K562 (cell line): Measurements from ENCODE around the gene TNPO3. TPM values are rescaled to one million over a fixed set of nuclear protein-coding genes. Genes with fewer than 3 reads are reported as not detected.

Source experiments
- ATAC-seq: fragments of 200-7000 bp; cut with Tn5 transposase; 3 replicates; pipeline ENCODE4 v1.9.1; 2020; ENCODE audit warnings: moderate library complexity
- BruUV-seq: library from RNA; stranded (reverse); fragments of 400-500 nt; replicated peaks from 2 replicates; lab custom pipeline; 2021; lab: Mats Ljungman, UMichigan
- CTCF ChIA-PET: fragments of 300-600 bp; formaldehyde crosslinking; extraction: SDS; loops from one replicate; lab custom pipeline; 2021; ENCODE audit warnings: low intra/inter-chr PET ratio; lab: Yijun Ruan, JAX
- POLR2A ChIA-PET: fragments of 300-600, 350-650 bp; sonication (Branson Sonifier 250); formaldehyde crosslinking; extraction: SDS; loops from one replicate; lab custom pipeline; 2021; ENCODE audit warnings: antibody characterized with exemption, inconsistent platforms; lab: Yijun Ruan, JAX
- DNase-seq, 4 experiments: peaks; one replicate each; pipeline versions ENCODE4 v3.0.0 to v3.0.0-alpha.2; 2011 to 2018; ENCODE audit warnings: low spot score in 3 of 4, mixed read lengths in 3 of 4; ENCODE audit errors: extremely low read depth in 1 of 4
- FAIRE-seq: peaks from 2 replicates; lab custom pipeline; 2011; peaks lifted over from hg19 to GRCh38; lab: Jason Lieb, UNC
- H2AFZ ChIP-seq: 2 replicates; pipeline ENCODE4 v1.6.0; 2011; ENCODE audit warnings: low read depth, low read length, control low read depth, inconsistent platforms
- H3K27ac ChIP-seq: fragments of 200-600 bp; 3 replicates; pipeline ENCODE4 v1.8.0; 2011; ENCODE audit warnings: low read depth, mild to moderate bottlenecking, control low read depth, inconsistent platforms, low read length, moderate library complexity, mixed read lengths; ENCODE audit errors: extremely low read depth
- H3K27me3 ChIP-seq, 2 experiments: fragments of 300-600 bp in 1 of 2; 2 replicates in 1 of 2; 3 replicates in 1 of 2; pipeline versions ENCODE4 v1.6.0 to v1.8.0; 2011; ENCODE audit warnings: inconsistent platforms in 2 of 2, low read length in 2 of 2, mild to moderate bottlenecking in 1 of 2, mixed read lengths in 1 of 2, moderate library complexity in 1 of 2; ENCODE audit not compliant: control insufficient read depth in 2 of 2, insufficient read depth in 2 of 2
- H3K36me3 ChIP-seq: fragments of 300-600 bp; 3 replicates; pipeline ENCODE4 v1.8.0; 2011; ENCODE audit warnings: mild to moderate bottlenecking, low read length, inconsistent platforms; ENCODE audit not compliant: control insufficient read depth, insufficient read depth
- H3K4me1 ChIP-seq, 2 experiments: fragments of 200-600 bp in 1 of 2; replicated peaks in 1 of 2; 2 replicates in 1 of 2; 3 replicates in 1 of 2; pipeline versions ENCODE4 v1.5.1 to v1.8.0; 2011; ENCODE audit warnings: inconsistent platforms in 2 of 2, low read length in 2 of 2, mild to moderate bottlenecking in 1 of 2, mixed read lengths in 1 of 2, moderate library complexity in 1 of 2; ENCODE audit not compliant: control insufficient read depth in 2 of 2, insufficient read depth in 2 of 2
- H3K4me2 ChIP-seq: 2 replicates; pipeline ENCODE4 v1.6.1; 2011; ENCODE audit warnings: low read length, control low read depth, inconsistent platforms, mixed read lengths; ENCODE audit not compliant: insufficient read depth
- H3K4me3 ChIP-seq: fragments of 200-600 bp; sonication (generic), shearing (Covaris generic); 2 replicates; pipeline ENCODE4 v1.5.1; 2016; ENCODE audit warnings: control low read depth, inconsistent platforms
- H3K79me2 ChIP-seq: fragments of 200-600 bp; 3 replicates; pipeline ENCODE4 v1.8.0; 2011; ENCODE audit warnings: low read length, inconsistent platforms; ENCODE audit not compliant: control insufficient read depth, insufficient read depth
- H3K9ac ChIP-seq, 2 experiments: 2 replicates each; pipeline versions ENCODE4 v1.6.0 to v1.6.1; 2011; ENCODE audit warnings: low read depth in 2 of 2, low read length in 2 of 2, control low read depth in 1 of 2, inconsistent platforms in 1 of 2, mild to moderate bottlenecking in 1 of 2, mixed read lengths in 1 of 2; ENCODE audit not compliant: insufficient read depth in 1 of 2
- H3K9me1 ChIP-seq: one replicate; pipeline ENCODE4 v1.6.0; 2011; ENCODE audit warnings: inconsistent platforms, mild to moderate bottlenecking, low read length, moderate library complexity; ENCODE audit not compliant: control insufficient read depth, insufficient read depth
- H3K9me3 ChIP-seq: replicated peaks from 2 replicates; pipeline ENCODE4 v1.5.1; 2011; ENCODE audit warnings: low read depth, low read length, inconsistent platforms; ENCODE audit not compliant: control insufficient read depth, insufficient read depth
- H4K20me1 ChIP-seq: replicated peaks from 2 replicates; pipeline ENCODE4 v1.6.1; 2011; ENCODE audit warnings: low read length, inconsistent platforms, mixed read lengths; ENCODE audit not compliant: control insufficient read depth, insufficient read depth
- ARNT ChIP-seq, 2 experiments: fragments of 450-650 bp; IDR thresholded peaks; 2 replicates each; pipeline ENCODE4 v1.6.1; 2016; ENCODE audit warnings: mild to moderate bottlenecking in 1 of 2
- ATF7 ChIP-seq: fragments of 450-650 bp; IDR thresholded peaks from 2 replicates; pipeline ENCODE4 v1.7.1; 2014; ENCODE audit warnings: mild to moderate bottlenecking, moderate library complexity
- BMI1 ChIP-seq: fragments of 150-350 bp; IDR thresholded peaks from 2 replicates; pipeline ENCODE4 v1.6.1; 2014; ENCODE audit warnings: low read length
- CHD4 ChIP-seq: fragments of 200-600 bp; sonication (generic); IDR thresholded peaks from 3 replicates; pipeline ENCODE4 v1.6.1; 2012; ENCODE audit warnings: low read depth, mild to moderate bottlenecking, mixed read lengths, low read length, inconsistent platforms; ENCODE audit not compliant: insufficient read depth, insufficient replicate concordance, poor library complexity, severe bottlenecking
- FOXM1 ChIP-seq, 2 experiments: fragments of 450-650 bp in 1 of 2; sonication (generic) in 1 of 2; formaldehyde crosslinking in 1 of 2; IDR thresholded peaks; 2 replicates each; pipeline versions ENCODE4 v1.6.1 to v1.9.0; 2017 to 2022; ENCODE audit warnings: low read depth in 2 of 2, mild to moderate bottlenecking in 2 of 2, missing genetic modification reagents in 1 of 2, moderate library complexity in 1 of 2
- HNRNPH1 ChIP-seq: fragments of 200-400 bp; formaldehyde crosslinking; optimal IDR thresholded peaks from 2 replicates; pipeline ENCODE3; 2017; ENCODE audit warnings: low read depth, mild to moderate bottlenecking, low read length, moderate library complexity
- MAFG ChIP-seq: fragments of 450-650 bp; conservative IDR thresholded peaks from 2 replicates; pipeline ENCODE4 v1.6.1; 2016; ENCODE audit warnings: missing genetic modification characterization, missing compliant biosample characterization
- PHF21A ChIP-seq: fragments of 450-650 bp; IDR thresholded peaks from 2 replicates; pipeline ENCODE4 v1.6.1; 2017; ENCODE audit warnings: low read depth, borderline replicate concordance
- PURB ChIP-seq: sonication (generic); formaldehyde crosslinking; IDR thresholded peaks from 2 replicates; pipeline ENCODE4 v1.9.0; 2021; ENCODE audit warnings: low read depth, mild to moderate bottlenecking, missing genetic modification reagents
- PYGO2 ChIP-seq: fragments of 450-650 bp; IDR thresholded peaks from 2 replicates; pipeline ENCODE4 v1.6.1; 2016; ENCODE audit warnings: mild to moderate bottlenecking, missing genetic modification characterization, moderate library complexity, missing compliant biosample characterization
- SIN3B ChIP-seq: fragments of 450-650 bp; IDR thresholded peaks from 2 replicates; pipeline ENCODE4 v1.6.1; 2017; ENCODE audit warnings: low read depth, mild to moderate bottlenecking, moderate library complexity
- STAT5A ChIP-seq: IDR thresholded peaks from 2 replicates; pipeline ENCODE4 v1.6.1; 2012; ENCODE audit warnings: low read length, inconsistent platforms, borderline replicate concordance
- THRAP3 ChIP-seq: fragments of 450-650 bp; IDR thresholded peaks from 2 replicates; pipeline ENCODE4 v1.6.1; 2016; ENCODE audit warnings: mild to moderate bottlenecking, inconsistent platforms, borderline replicate concordance
- U2AF2 ChIP-seq: fragments of 200-400 bp; formaldehyde crosslinking; optimal IDR thresholded peaks from 2 replicates; pipeline ENCODE3; 2017; ENCODE audit warnings: low read depth, mild to moderate bottlenecking, low read length
- XRCC3 ChIP-seq: fragments of 450-650 bp; IDR thresholded peaks from 2 replicates; pipeline ENCODE4 v1.6.1; 2017; ENCODE audit warnings: mild to moderate bottlenecking, moderate library complexity
- ZNF263 ChIP-seq: sonication (generic); formaldehyde crosslinking; IDR thresholded peaks from 2 replicates; pipeline ENCODE4 v1.8.0; 2022; ENCODE audit warnings: mild to moderate bottlenecking, missing genetic modification reagents, borderline replicate concordance
- ZNF280B ChIP-seq: fragments of 250-450 bp; sonication (Bioruptor Pico); IDR thresholded peaks from 2 replicates; pipeline ENCODE4 v1.5.1; 2021; ENCODE audit warnings: mild to moderate bottlenecking
- ZNF668 ChIP-seq: fragments of 250-450 bp; sonication (Bioruptor Pico); IDR thresholded peaks from 2 replicates; pipeline ENCODE4 v1.8.0; 2022; ENCODE audit warnings: mild to moderate bottlenecking, inconsistent platforms
- ZNF785 ChIP-seq: fragments of 250-450 bp; sonication (Bioruptor Pico); IDR thresholded peaks from 2 replicates; pipeline ENCODE4 v1.4.0; 2020; ENCODE audit warnings: mild to moderate bottlenecking
- whole genome bisulfite sequencing: fragments of 100-300 bp; shearing (Covaris generic); methylation state at CpG from one replicate; pipeline ENCODE4 v1.1.6; 2016; ENCODE audit warnings: low coverage, mixed read lengths; ENCODE audit not compliant: insufficient coverage; ENCODE audit errors: missing lambda C conversion rate; 5-methylcytosine and 5-hydroxymethylcytosine counted together
- in situ Hi-C: fragments of 300-500 bp; cut with MboI; formaldehyde crosslinking; loops from 4 replicates; pipeline ENCODE4 v1.15.0; 2018; ENCODE audit warnings: inconsistent platforms, mixed read lengths
- intact Hi-C: fragments of 100-400 bp; cut with micrococcal nuclease; formaldehyde crosslinking; loops from 2 replicates; pipeline ENCODE4 v1.14.2; 2022
- polyA plus RNA-seq, 8 experiments: library from polyadenylated mRNA; depleted of rRNA in 4 of 8; stranded (reverse) in 5 of 8; unstranded in 3 of 8; fragments of >200 nt; fragmentation: Nextera tagmentation in 2 of 8; fragmentation: Illumina TruSeq in 1 of 8; extraction: Ambion mirVana in 2 of 8; extraction: Trizol in 1 of 8; gene quantifications; 2 replicates each; pipeline versions ENCODE4 v1.2.1 to v1.2.3, GENCODE V29; 2011 to 2014; ENCODE audit warnings: inconsistent platforms in 1 of 8, missing spikeins in 1 of 8
- total RNA-seq, 7 experiments: library from RNA; depleted of rRNA in 6 of 7; stranded (reverse); fragments of >200 nt in 6 of 7; fragmentation: Illumina TruSeq in 2 of 7; extraction: Trizol in 2 of 7; gene quantifications; 2 replicates each; pipeline versions ENCODE4 v1.2.1 to v1.2.3, GENCODE V29; 2011 to 2021; ENCODE audit warnings: low replicate concordance in 1 of 7
- TF ChIP-seq, protein P1 (sequence below): fragments of 250-450 bp; sonication (Bioruptor Pico); IDR thresholded peaks from 2 replicates; pipeline ENCODE4 v1.5.0; 2021

Gene TNPO3
- total and polyA plus RNA-seq, 9 of the 15 experiments (the other 6 are each of a cell fraction or from before 2014, with no cell fraction given) = 35.8 to 125 (median 110) TPM

DNA sequence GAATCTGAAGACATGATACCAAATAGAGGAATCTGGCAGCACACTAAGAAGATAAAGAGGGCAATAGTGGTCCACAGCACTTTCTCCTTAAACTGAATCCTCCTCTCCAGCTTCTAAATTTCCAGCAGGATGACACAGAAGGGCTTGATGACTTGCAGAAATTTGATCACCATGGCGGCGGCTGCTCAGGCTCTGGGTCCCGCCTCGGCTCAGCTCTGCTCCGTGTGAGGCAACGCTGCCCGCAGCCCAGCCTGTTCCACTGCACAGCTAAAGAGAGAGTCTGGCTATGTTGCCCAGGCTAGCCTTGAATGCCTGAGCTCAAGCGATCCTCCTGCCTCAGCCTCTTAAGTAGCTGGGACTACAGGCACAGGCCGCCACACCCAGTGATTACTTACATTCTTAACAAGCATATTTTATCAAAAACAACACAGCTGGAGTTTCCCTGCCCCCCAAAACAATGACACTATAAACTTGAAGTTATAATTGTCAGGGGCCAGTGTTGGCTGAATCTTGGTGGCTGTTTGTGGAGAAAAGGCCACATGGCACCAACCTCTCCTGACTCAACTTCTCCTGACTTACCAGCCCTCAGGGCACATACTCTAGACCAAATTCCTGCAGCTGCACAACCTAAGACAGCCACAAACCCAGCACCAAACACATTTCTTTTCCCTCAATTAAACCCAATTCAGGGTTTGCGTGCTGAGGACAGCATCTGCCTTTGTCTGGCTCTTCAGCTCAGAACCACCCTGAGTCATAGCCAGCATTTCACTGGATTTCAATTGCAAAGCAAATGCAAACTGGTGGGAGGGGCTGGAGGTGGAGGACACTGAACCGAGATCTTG lies 11.6 kb upstream of the TNPO3 start:
- no peaks in the 10 kb centered on the region for H3K36me3 ChIP-seq
- no peaks in the 10 kb centered on the region; a peak in 1 of 5 replicates for H3K27me3 ChIP-seq
- no peaks in the 10 kb centered on the region for H4K20me1 ChIP-seq
- peaks cover 18 to 32% of the 10 kb centered on the region in 2 experiments for H3K4me1 ChIP-seq
- H2AFZ ChIP-seq = peak overlapping the region; percentile 97
- intact Hi-C loops = loop anchor here (2.0 kb wide), 2 partner anchors 24 to 1228 kb away; no protein-coding TSS in a partner anchor
- BruUV-seq = TSS peak; percentile 94
- H3K79me2 ChIP-seq = no peaks in the 10 kb centered on the region
- 2% methylated on average over 11 of the region's 11 CpGs for WGBS
- ATAC-seq = peak; percentile 92
- no peaks in the 10 kb centered on the region for H3K9me1 ChIP-seq
- FAIRE-seq = peak; percentile 92
- H3K9me3 ChIP-seq = no peaks in the 10 kb centered on the region
- H3K9ac ChIP-seq = peak overlapping the region; percentile 81 to 88
- peak overlapping the region; percentile 6; the same call in 1 of the 2 replicates for H3K4me3 ChIP-seq
- H3K27ac ChIP-seq = peak overlapping the region; percentile 97
- in situ Hi-C loops = no loop called here
- CTCF ChIA-PET = no interaction called here
- peak overlapping the region; percentile 84 for H3K4me2 ChIP-seq
- POLR2A ChIA-PET = interaction anchor here (0.6 to 8.2 kb wide), 18 partner anchors 12 to 1846 kb away, joined by 3 to 149 read pairs (median 4); partner anchors contain the start of gene TNPO3
- peak; percentile 80 to 91 (median 83) for DNase-seq
- TF ChIP-seq MAFG (tag) = peak; percentile 99
- no peak for TF ChIP-seq BMI1
- 0 out of 2 replicates have a peak, but pooled peaks have one; percentile 32 for TF ChIP-seq PYGO2 (tag)
- TF ChIP-seq FOXM1 (IDR thresholded peaks at IDR 0.05; ENCODE audit: low read depth) = no peak
- TF ChIP-seq FOXM1 (CRISPR knock-in tag; IDR thresholded peaks at IDR 0.05; ENCODE audit: low read depth) = peak; percentile 68; the same call in 1 of the 2 replicates
- TF ChIP-seq HNRNPH1 = no peak
- TF ChIP-seq ZNF785 (CRISPR knock-in tag) = no peak
- TF ChIP-seq ZNF263 (CRISPR knock-in tag) = no peak
- TF ChIP-seq PHF21A = no peak
- TF ChIP-seq ATF7 = no peak; the same call in 1 of the 2 replicates
- TF ChIP-seq THRAP3 = no peak
- no peak for TF ChIP-seq ZNF280B (CRISPR knock-in tag)
- TF ChIP-seq ARNT (IDR thresholded peaks at IDR 0.05) = peak; percentile 20 to 86; a peak in 1 of 4 replicates
- TF ChIP-seq PURB (CRISPR knock-in tag) = no peak
- peak; percentile 86 for TF ChIP-seq ZNF668 (CRISPR knock-in tag)
- TF ChIP-seq U2AF2 = no peak
- no peak for TF ChIP-seq STAT5A
- no peak for TF ChIP-seq XRCC3
- TF ChIP-seq, protein P1, sequence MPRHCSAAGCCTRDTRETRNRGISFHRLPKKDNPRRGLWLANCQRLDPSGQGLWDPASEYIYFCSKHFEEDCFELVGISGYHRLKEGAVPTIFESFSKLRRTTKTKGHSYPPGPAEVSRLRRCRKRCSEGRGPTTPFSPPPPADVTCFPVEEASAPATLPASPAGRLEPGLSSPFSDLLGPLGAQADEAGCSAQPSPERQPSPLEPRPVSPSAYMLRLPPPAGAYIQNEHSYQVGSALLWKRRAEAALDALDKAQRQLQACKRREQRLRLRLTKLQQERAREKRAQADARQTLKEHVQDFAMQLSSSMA = no peak
- TF ChIP-seq SIN3B = no peak
- no peak for TF ChIP-seq CHD4
